Astrocyte of the hippocampus (primary cell): ENCODE data around the gene AOPEP.
A peak's percentile ranks its signal among the peaks of the same experiment; 100 is the strongest.

Source experiments
- DNase-seq: peaks from one replicate; pipeline ENCODE4 v3.0.0; 2011; ENCODE audit warnings: low read depth, low spot score

Gene AOPEP

GRCh38 chr9:95091601-95092261, 365.2 kb downstream of the AOPEP start:
- peak; percentile 88 for DNase-seq

- DNase-seq, result peak; percentile 97
Observed at GRCh38 chr9:95092262-95093072, 366.0 kb downstream of the AOPEP start.

- DNase-seq, result no peak
Observed at GRCh38 chr9:95093586-95093985, 367.1 kb downstream of the AOPEP start.

GRCh38 chr9:95094002-95094401, 367.5 kb downstream of the AOPEP start:
- DNase-seq, result no peak

- DNase-seq, result no peak
Observed at GRCh38 chr9:95095641-95096355, 369.3 kb downstream of the AOPEP start.

GRCh38 chr9:95096381-95096780, 369.9 kb downstream of the AOPEP start:
- no peak for DNase-seq

- no peak for DNase-seq
Observed at GRCh38 chr9:95096807-95097206, 370.3 kb downstream of the AOPEP start.

- no peak for DNase-seq
Observed at GRCh38 chr9:95097279-95097678, 370.8 kb downstream of the AOPEP start.

- DNase-seq, result no peak
Observed at GRCh38 chr9:95098391-95098921, 372.0 kb downstream of the AOPEP start.

GRCh38 chr9:95099321-95100070, 373.0 kb downstream of the AOPEP start:
- no peak for DNase-seq

- peak; percentile 62 for DNase-seq
Observed at GRCh38 chr9:95100071-95100627, 373.6 kb downstream of the AOPEP start.

GRCh38 chr9:95101326-95101725, 374.8 kb downstream of the AOPEP start:
- no peak for DNase-seq

GRCh38 chr9:95102001-95102433, 375.5 kb downstream of the AOPEP start:
- DNase-seq, result peak; percentile 86

- DNase-seq, result no peak
Observed at GRCh38 chr9:95102572-95102971, 376.1 kb downstream of the AOPEP start.

- no peak for DNase-seq
Observed at GRCh38 chr9:95103281-95103771, 376.8 kb downstream of the AOPEP start.

- no peak for DNase-seq
Observed at GRCh38 chr9:95103871-95104580, 377.5 kb downstream of the AOPEP start.

GRCh38 chr9:95104581-95104960, 378.1 kb downstream of the AOPEP start:
- no peak for DNase-seq

- no peak for DNase-seq
Observed at GRCh38 chr9:95104980-95105379, 378.5 kb downstream of the AOPEP start.

GRCh38 chr9:95105519-95106287, 379.2 kb downstream of the AOPEP start:
- DNase-seq, result no peak
